ENCODE results near the gene CCDC12.

The CCDC12 gene

GRCh38 chr3:47007482-47008233 is 31.1 kb upstream of the CCDC12 start:
- no peak for DNase-seq (ENCODE audit: low read depth in 2 of 2)

- no peak for DNase-seq (ENCODE audit: low read depth in 2 of 2)
These were observed 30.5 kb upstream of the CCDC12 start for GRCh38 chr3:47007001-47007400.

GRCh38 chr3:47006145-47006651 is 29.7 kb upstream of the CCDC12 start:
- no peak for DNase-seq (ENCODE audit: low read depth in 2 of 2)

GRCh38 chr3:47005212-47006144 is 28.9 kb upstream of the CCDC12 start:
- DNase-seq (ENCODE audit: low read depth in 2 of 2): no peak

GRCh38 chr3:47004369-47005211 is 28.0 kb upstream of the CCDC12 start:
- no peak for DNase-seq (ENCODE audit: low read depth in 2 of 2)

- DNase-seq (ENCODE audit: low read depth in 2 of 2): no peak
These were observed 27.2 kb upstream of the CCDC12 start for GRCh38 chr3:47003461-47004368.

GRCh38 chr3:47003056-47003410 is 26.5 kb upstream of the CCDC12 start:
- DNase-seq (ENCODE audit: low read depth in 2 of 2): no peak

- no peak for DNase-seq (ENCODE audit: low read depth in 2 of 2)
These were observed 25.9 kb upstream of the CCDC12 start for GRCh38 chr3:47002171-47003055.

GRCh38 chr3:47001731-47002170 is 25.2 kb upstream of the CCDC12 start:
- no peak for DNase-seq (ENCODE audit: low read depth in 2 of 2)

- DNase-seq (ENCODE audit: low read depth in 2 of 2): no peak
These were observed 24.6 kb upstream of the CCDC12 start for GRCh38 chr3:47000922-47001730.

- DNase-seq (ENCODE audit: low read depth in 2 of 2): no peak
These were observed 23.8 kb upstream of the CCDC12 start for GRCh38 chr3:47000198-47000815.

- DNase-seq (ENCODE audit: low read depth in 2 of 2): no peak
These were observed 23.1 kb upstream of the CCDC12 start for GRCh38 chr3:46999516-47000197.

GRCh38 chr3:46998852-46999515 is 22.4 kb upstream of the CCDC12 start:
- no peak for DNase-seq (ENCODE audit: low read depth in 2 of 2)

GRCh38 chr3:46998121-46998851 is 21.7 kb upstream of the CCDC12 start:
- peak; percentile 50 to 57 for DNase-seq (ENCODE audit: low read depth in 2 of 2)

- no peak for DNase-seq (ENCODE audit: low read depth in 2 of 2)
These were observed 21.0 kb upstream of the CCDC12 start for GRCh38 chr3:46997453-46998091.
